Measurements from ENCODE around the gene CLIC6. TPM values are rescaled to one million over a fixed set of nuclear protein-coding genes. Genes with fewer than 3 reads are reported as not detected.

CLIC6 gene
- polyA plus RNA-seq, 1 experiment, result not detected

DNA sequence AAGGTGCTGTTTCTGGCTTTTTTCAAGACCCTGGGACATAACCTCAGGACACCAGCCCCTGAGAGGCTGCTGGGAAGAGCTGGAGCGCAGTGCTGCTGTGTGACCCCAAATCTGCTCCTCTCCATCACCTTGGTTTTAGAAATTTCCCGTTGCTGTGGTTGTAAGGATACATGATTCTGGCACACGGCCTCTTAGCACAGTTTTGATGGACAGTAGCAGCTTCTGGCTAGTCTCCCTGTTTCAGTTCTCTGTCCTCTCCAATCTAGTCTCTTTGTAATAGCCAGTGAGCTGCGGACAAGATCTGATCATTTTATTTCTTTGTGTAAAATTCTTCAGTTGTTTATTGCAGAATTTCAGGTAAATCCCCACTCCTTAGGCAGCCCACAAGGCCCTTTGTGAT lies 3.1 kb downstream of the CLIC6 start:
- peaks cover 82% of the 10 kb centered on the region for H3K27me3 ChIP-seq (ENCODE audit: control insufficient read depth, insufficient read depth, low read length)
- H3K9me3 ChIP-seq (ENCODE audit: control insufficient read depth, insufficient read depth, low read length), result peaks cover 3% of the 10 kb centered on the region; the same call in 1 of the 2 replicates
- POLR2A ChIA-PET, result no interaction called here
- no peak for DNase-seq (ENCODE audit: low read depth, low spot score)
- no peak for TF ChIP-seq CTCF (IDR thresholded peaks at IDR 0.05; ENCODE audit: low read depth, low read length)
- CTCF ChIA-PET, result no interaction called here
- H3K4me3 ChIP-seq (ENCODE audit: low read depth, low read length), result no peak overlapping the region
- H3K27ac ChIP-seq (ENCODE audit: low read depth, low read length), result no peak overlapping the region

DNA sequence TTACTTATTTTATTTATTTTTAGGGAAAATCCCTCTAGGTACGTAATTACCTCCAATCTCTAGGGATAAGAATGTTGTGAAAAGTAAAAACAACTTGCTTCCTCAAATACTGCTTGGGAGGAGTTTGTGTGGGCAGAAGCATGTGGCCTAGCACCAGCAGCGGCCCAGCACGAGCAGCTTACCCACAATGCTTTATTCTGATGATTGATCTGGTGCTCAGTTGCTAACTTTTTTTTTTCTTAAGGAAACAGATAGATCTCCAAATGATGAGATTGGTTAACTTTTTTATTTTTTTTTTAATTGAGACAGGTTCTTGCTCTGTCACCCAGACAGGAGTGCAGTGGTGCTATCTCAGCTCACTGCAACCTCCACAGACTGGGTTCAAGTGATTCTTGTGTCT lies 4.2 kb downstream of the CLIC6 start:
- Histone ChIP-seq H3K9me3 (ENCODE audit: control insufficient read depth, insufficient read depth, low read length) (peaks cover 3% of the 10 kb centered on the region; the same call in 1 of the 2 replicates), H3K27ac (ENCODE audit: low read depth, low read length) (no peak overlapping the region), H3K4me3 (ENCODE audit: low read depth, low read length) (no peak overlapping the region), H3K27me3 (ENCODE audit: control insufficient read depth, insufficient read depth, low read length) (peaks cover 78% of the 10 kb centered on the region)
- TF ChIP-seq CTCF (IDR thresholded peaks at IDR 0.05; ENCODE audit: low read depth, low read length), result no peak
- no peak for DNase-seq (ENCODE audit: low read depth, low spot score)
- CTCF ChIA-PET, result interaction anchor here (0.6 kb wide), 1 partner anchor 544 kb away, joined by 3 read pairs; no protein-coding TSS in a partner anchor
- POLR2A ChIA-PET, result no interaction called here

GRCh38 chr21:34674468-34674867 lies 5.7 kb downstream of the CLIC6 start:
- no peak for DNase-seq (ENCODE audit: low read depth, low spot score)
- POLR2A ChIA-PET, result no interaction called here
- H3K4me3 ChIP-seq (ENCODE audit: low read depth, low read length), result no peak overlapping the region
- no peak for TF ChIP-seq CTCF (IDR thresholded peaks at IDR 0.05; ENCODE audit: low read depth, low read length)
- no peak overlapping the region for H3K27ac ChIP-seq (ENCODE audit: low read depth, low read length)
- CTCF ChIA-PET, result interaction anchor here (0.5 to 2.0 kb wide), 3 partner anchors 19 to 1110 kb away, joined by 4 to 9 read pairs (median 5); no protein-coding TSS in a partner anchor
- no peaks in the 10 kb centered on the region; the same call in 1 of the 2 replicates for H3K9me3 ChIP-seq (ENCODE audit: control insufficient read depth, insufficient read depth, low read length)
- H3K27me3 ChIP-seq (ENCODE audit: control insufficient read depth, insufficient read depth, low read length), result peaks cover 66% of the 10 kb centered on the region

- CTCF ChIA-PET, result no interaction called here
- POLR2A ChIA-PET, result no interaction called here
These were observed 7.1 kb downstream of the CLIC6 start for GRCh38 chr21:34675871-34676270.

DNA sequence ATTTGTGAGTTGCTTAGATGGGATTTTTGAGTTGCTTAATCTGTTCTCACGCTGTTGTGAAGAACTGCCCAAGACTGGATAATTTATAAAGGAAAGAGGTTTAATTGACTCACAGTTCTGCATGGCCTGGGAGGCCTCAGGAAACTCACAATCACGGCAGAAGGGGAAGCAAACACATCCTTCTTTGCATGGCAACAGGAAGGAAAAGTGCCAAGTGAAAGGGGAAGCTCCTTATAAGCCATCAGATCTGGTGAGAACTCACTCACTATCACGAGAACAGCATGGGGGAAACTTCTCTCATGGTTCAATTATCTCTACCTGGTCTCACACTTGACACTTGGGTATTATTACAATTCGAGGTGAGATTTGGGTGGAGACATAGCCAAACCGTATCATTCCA lies 10.3 kb downstream of the CLIC6 start:
- Histone ChIP-seq H3K27ac (ENCODE audit: low read depth, low read length) (no peak overlapping the region), H3K9me3 (ENCODE audit: control insufficient read depth, insufficient read depth, low read length) (peaks cover 5% of the 10 kb centered on the region; the same call in 1 of the 2 replicates), H3K4me3 (ENCODE audit: low read depth, low read length) (no peak overlapping the region), H3K27me3 (ENCODE audit: control insufficient read depth, insufficient read depth, low read length) (peaks cover 32% of the 10 kb centered on the region)
- TF ChIP-seq CTCF (IDR thresholded peaks at IDR 0.05; ENCODE audit: low read depth, low read length), result no peak
- ChIA-PET POLR2A (no interaction called here), CTCF (no interaction called here)
- DNase-seq (ENCODE audit: low read depth, low spot score), result no peak

More at GRCh38 chr21:34675871-34676270, 7.1 kb downstream of the CLIC6 start:
- peaks cover 57% of the 10 kb centered on the region for H3K27me3 ChIP-seq (ENCODE audit: control insufficient read depth, insufficient read depth, low read length)
- DNase-seq (ENCODE audit: low read depth, low spot score), result no peak
- H3K4me3 ChIP-seq (ENCODE audit: low read depth, low read length), result no peak overlapping the region
- H3K27ac ChIP-seq (ENCODE audit: low read depth, low read length), result no peak overlapping the region
- no peak for TF ChIP-seq CTCF (IDR thresholded peaks at IDR 0.05; ENCODE audit: low read depth, low read length)
- no peaks in the 10 kb centered on the region; the same call in 1 of the 2 replicates for H3K9me3 ChIP-seq (ENCODE audit: control insufficient read depth, insufficient read depth, low read length)

Data from AG04450 (cell line).